ENCODE data around the gene GRAMD1A.
"Not testable (repeated sequence)": the region's sequence is repeated elsewhere in the genome, so short reads cannot be mapped to it uniquely, and the experiment has no call there.

Gene GRAMD1A

DNA sequence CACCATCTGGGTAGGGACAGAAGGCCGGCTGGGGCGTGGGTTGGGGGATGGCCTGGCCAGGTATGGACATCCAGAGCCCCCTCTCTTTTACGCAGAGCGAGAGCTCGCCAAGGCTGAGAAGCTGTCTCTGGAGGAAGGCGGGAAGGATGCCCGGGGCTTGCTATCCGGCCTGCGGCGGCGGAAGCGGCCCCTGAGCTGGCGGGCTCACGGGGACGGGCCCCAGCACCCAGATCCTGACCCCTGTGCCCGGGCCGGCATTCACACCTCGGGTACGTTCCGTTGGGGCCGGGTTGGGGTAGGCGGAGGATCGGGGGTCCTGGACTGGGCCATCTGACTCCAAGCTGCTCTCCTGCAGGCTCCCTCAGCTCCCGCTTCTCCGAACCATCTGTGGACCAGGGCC is 21.5 kb downstream of the GRAMD1A start:
- DNase-seq, result no peak

- DNase-seq, result no peak
Measured at GRCh38 chr19:35022460-35022859, 22.3 kb downstream of the GRAMD1A start.

GRCh38 chr19:35023428-35023827 is 23.3 kb downstream of the GRAMD1A start:
- DNase-seq, result no peak

- no peak for DNase-seq
Measured at GRCh38 chr19:35024095-35024494, 24.0 kb downstream of the GRAMD1A start.

- DNase-seq, result no peak
Measured at GRCh38 chr19:35025969-35026368, 25.8 kb downstream of the GRAMD1A start.

GRCh38 chr19:35026418-35026817 is 26.3 kb downstream of the GRAMD1A start:
- DNase-seq, result no peak

GRCh38 chr19:35027009-35027408 is 26.9 kb downstream of the GRAMD1A start:
- DNase-seq, result no peak

DNA sequence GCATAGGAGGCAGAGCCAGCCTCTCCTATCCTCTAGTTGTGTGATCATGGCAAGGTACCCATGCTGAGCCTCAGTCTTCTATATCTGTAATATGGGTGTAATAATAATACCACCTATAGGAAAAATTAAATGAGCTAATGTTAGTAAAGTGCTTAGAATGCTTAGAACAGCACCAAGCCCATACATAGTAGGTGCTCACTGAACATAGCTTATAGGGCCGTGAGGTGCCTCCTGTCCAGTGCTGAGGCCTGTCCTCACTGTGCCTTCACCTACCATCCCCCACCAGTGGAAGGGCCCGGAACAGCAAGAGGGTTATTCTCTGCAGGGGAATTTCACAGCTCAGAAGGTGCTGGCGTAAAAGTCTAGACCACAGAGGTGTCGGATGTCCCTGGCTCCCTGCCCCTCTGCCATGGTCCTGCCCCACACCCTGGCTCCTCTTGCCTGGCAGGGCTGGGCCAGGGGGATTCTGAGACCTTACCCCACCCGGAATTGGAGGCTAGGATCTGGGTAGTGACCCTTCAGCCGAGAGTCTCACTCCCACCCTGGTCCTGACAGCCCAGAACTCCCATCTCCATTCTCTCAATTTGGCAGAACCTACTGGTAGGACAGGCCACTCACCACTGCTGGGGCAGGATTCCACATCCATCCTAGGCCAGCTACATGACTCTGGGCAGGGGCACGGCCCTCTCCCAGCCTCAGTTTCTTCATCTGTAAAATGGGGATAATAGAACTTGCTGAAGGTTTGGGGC is 27.9 kb downstream of the GRAMD1A start:
- no peak for DNase-seq

DNA sequence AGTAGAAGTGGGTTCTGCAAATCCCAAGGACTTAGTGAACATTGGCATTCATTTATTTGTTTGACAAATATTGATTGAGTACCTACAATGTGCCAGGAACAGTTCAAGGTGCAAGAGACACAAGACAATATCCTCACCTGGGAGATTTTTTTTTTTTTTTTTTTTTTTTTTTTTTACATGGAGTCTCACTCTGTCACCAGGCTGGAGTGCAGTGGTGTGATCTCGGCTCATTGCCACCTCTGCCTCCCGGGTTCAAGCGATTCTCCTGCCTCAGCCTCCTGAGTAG is 28.4 kb downstream of the GRAMD1A start:
- not testable (repeated sequence) for DNase-seq

GRCh38 chr19:35029275-35029736 is 29.2 kb downstream of the GRAMD1A start:
- DNase-seq, result not testable (repeated sequence)

DNA sequence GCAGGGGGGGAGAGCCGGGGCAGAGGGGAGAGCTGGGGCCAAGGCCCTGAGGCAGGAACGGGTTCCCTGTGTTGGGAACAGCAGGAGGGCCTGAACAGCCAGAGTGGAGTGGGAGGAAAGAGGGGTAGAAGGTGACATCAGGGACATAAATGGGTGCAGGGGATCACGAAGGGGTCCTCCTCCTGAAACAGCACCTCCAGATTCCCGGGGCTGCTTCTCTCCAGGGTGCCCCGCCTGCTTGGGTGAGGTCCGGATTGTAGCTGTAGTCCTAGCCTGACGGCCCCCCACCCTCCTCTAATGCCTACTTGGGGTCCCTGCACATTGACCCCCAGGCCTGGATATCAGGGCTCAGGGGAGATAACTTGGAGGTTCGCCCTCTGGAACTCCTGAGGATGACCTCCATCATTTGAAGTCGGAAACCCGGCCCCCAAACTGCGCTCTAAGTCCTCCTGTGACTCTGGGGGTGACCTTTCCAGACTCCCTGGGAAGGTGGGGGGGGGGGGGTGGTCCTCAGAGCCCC is 29.7 kb downstream of the GRAMD1A start:
- no peak for DNase-seq

DNA sequence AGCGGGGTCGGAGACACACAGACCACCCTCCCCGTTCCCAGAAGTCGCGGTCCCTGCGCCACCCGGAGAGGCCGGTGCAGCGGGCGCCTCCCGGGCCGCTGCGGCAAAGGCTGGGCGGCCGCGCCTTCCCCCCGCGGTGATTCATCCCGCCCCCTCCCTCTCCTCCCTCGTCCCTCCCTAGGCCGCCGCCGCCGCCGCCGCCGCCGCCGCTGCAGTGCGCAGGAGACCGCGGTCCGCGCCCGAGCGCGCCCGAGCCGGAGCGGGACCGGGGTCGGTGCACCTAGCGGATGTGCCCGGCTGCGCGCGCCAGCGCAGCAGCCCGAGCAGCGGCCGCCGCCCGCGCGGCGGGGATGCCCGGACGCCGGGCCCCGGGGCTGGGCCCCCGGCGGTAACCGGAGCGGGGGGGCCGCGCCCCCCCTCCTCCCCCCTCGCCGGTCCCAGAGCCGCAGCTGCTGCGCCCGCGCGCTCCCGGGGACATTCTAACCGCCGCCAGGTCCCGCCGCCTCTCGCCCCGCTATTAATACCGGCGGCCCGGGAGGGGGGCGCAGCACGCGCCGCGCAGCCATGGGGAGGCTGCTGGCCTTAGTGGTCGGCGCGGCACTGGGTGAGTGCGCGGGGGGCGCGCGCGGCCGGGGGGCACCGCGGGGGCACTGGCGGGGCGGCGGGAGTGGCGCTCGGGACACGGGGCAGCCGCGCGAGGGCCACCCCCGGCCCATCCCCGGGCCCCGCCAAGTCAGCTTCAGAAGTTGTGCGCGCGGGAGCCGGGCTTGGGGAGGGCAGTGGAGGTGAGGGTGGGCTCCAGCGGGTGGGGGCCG is 30.3 kb downstream of the GRAMD1A start, which contains the start of gene SCN1B:
Gene SCN1B, plus strand, starts transcription at position 214 of the 815 bp plus-strand sequence. Its CDS starts 351 bp downstream, at position 565.
- DNase-seq, result peak; percentile 87

DNA sequence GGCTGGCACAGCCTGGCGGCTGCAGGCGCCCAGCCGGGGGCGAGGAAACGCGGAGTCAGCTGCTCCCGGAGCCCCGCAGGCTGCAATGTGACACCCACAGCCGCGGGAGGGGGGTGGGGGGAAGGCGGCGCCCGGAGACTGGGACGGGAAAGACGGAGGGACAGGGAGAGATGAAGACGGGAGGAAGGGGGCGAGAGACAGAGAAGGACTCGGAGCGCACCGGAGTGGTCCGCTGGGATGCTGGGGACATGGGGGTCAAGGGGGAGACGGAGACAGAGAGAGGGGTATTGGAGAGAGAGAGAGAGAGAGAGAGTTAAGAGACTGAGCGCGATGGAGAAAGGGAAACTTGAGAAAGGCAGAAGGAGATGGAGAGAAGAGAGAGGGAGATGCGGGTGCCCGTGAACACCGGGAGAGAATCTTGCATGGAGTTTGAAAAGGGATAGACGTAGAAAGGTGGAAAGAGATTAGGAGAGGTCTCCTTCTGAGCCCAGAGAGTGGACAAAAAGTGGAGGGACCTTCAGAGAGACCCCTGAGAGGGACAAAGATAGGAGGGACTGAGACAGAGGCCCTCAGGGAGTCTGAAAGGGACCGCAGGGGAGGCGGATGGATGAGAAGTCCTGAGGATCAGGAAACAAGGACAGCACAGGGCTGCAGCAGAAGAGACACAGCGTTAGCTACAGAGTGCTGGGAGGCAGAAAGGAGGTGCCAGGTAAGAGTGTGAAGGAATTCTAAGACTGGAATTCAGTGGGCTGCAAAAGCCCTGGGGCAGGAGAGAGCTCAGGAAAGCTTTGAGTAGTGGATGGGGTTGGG is 31.2 kb downstream of the GRAMD1A start:
- no peak for DNase-seq

- DNase-seq, result no peak
Measured at GRCh38 chr19:35032356-35032865, 32.3 kb downstream of the GRAMD1A start.

- no peak for DNase-seq
Measured at GRCh38 chr19:35033067-35034004, 33.2 kb downstream of the GRAMD1A start.

- DNase-seq, result no peak
Measured at GRCh38 chr19:35034005-35034502, 33.9 kb downstream of the GRAMD1A start.

GRCh38 chr19:35034588-35035382 is 34.7 kb downstream of the GRAMD1A start:
- DNase-seq, result no peak

GRCh38 chr19:35037716-35038622 is 37.8 kb downstream of the GRAMD1A start:
- DNase-seq, result no peak

All from activated effector memory CD4-positive, alpha-beta T cell treated with anti-CD3 and anti-CD28 coated beads, Interleukin-2, amount 50 U/mL, for 16 hours (primary cell).